Esophagus squamous epithelium (tissue), 4 donors: ENCODE measurements around the gene MUL1.

ENCODE experiments used
- CTCF ChIP-seq, 6 experiments: fragments of 450-650 bp in 4 of 6; fragments of 200-600 bp in 2 of 6; sonication (generic) in 2 of 6; IDR thresholded peaks; one replicate each; pipeline ENCODE4 v1.5.1; 2016 to 2019; ENCODE audit warnings: antibody characterized with exemption in 6 of 6, mild to moderate bottlenecking in 4 of 6, moderate library complexity in 4 of 6
- POLR2A ChIP-seq, 4 donors: fragments of 450-650 bp; IDR thresholded peaks; one replicate each; pipeline ENCODE4 v1.6.1; 2017; ENCODE audit warnings: antibody characterized with exemption in 4 of 4, mild to moderate bottlenecking in 4 of 4, moderate library complexity in 3 of 4

- no peak for TF ChIP-seq CTCF (IDR thresholded peaks at IDR 0.05)
- TF ChIP-seq POLR2A (IDR thresholded peaks at IDR 0.05) = no peak
These were observed 24.7 kb downstream of the MUL1 start for GRCh38 chr1:20483098-20483832.
